Measurements from ENCODE around the gene OPN1MW.
"Not testable (repeated sequence)": the region's sequence is repeated elsewhere in the genome, so short reads cannot be mapped to it uniquely, and the experiment has no call there.

DNA sequence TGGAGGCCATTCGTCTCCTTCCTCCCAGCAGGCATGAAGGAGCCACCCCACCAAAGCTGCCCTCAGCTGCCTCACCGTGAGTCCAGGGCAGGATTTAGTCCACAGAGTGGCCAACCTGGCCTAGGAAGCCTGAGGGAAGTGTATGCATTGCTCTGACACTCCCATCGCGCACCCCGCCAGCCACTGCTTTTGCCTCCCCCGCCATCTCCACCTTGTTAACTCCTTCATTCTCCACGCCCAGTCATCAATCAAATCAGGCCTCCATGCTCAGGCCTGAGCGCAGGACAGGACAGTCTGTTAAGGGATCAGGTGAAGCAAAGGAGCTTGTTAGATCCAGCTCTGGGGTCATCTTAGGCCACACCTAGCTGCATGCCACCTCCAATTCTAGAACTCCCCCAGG lies 10.4 kb downstream of the OPN1MW start:
- not testable (repeated sequence) for TF ChIP-seq CTCF (IDR thresholded peaks at IDR 0.05; ENCODE audit: extremely low read depth in 1 of 2, insufficient read depth in 1 of 2, low read depth in 1 of 2, low read length in 2 of 2); POLR2A (IDR thresholded peaks at IDR 0.05; ENCODE audit: low read depth, low read length); MYC (IDR thresholded peaks at IDR 0.05; ENCODE audit: low read depth, low read length); GATA2 (IDR thresholded peaks at IDR 0.05; ENCODE audit: insufficient read depth, insufficient read length, low read depth, low read length); POLR2AphosphoS5 (IDR thresholded peaks at IDR 0.05; ENCODE audit: insufficient read depth, low read depth, low read length); EZH2 (IDR thresholded peaks at IDR 0.05; ENCODE audit: borderline replicate concordance, low read depth, low read length, severe bottlenecking); FOS (IDR thresholded peaks at IDR 0.05; ENCODE audit: borderline replicate concordance, insufficient read depth, low read length)

Measured in endothelial cell of umbilical vein (primary cell).